ENCODE measurements around the gene THPO.
A peak's percentile ranks its signal among the peaks of the same experiment; 100 is the strongest.

The THPO gene

DNA sequence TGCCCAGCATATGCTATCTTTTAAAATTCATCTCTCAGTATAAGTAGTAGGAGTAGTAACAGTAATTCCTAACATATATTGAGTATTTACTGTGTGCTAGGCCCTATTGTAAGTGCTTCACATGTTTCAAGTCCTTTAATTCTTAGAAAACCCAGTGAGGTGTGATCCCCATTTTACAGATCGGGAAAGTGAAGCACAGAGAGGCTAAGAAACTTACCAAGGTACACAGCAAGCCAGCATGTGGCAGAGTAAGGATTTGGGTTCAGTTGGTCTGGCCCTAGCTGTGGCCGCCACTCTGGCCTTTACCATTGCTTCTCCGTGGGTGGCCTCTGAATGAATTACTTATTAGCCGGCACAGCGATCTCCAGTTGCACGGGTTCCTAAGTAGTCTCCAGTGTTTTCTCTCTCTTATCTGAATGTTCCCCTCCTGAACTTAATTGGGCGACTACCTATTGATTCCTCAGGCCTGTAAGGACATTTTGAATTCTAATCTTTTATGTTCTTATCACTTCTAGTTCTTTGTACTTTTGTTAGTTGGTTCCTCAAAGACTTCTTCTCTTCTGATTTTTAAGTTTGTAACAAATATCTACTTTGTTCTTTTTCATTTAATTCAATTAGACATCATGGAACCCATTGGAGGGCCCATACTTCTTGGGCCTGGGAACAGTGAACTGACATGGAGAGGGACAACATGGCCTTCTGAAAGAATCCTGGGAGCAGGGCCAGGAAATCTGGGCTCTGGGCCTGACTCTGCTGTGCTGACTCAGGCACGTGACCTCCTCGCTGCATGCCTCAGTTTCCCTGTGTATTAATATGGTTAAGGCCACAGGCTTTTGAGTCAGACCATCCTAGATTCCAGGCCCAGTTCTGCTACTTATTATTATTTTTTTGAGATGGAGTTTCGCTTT is 28.2 kb downstream of the THPO start:
- DNase-seq (ENCODE audit: low read depth) = no peak

DNA sequence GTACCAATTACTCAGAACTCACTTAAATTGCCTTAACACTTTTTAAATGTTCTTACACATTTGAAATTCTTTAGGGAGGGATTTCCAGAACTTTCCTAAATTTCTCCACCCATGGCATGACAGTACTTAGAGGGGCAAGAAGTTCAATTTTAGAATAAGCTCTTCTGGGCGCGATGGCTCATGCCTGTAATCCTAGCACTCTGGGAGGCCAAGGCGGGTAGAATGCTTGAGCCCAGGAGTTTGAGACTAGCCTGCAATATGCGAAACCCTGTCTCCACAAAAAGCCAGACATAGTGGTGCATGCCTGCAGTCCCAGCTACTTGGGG is 30.0 kb downstream of the THPO start:
- no peak for DNase-seq (ENCODE audit: low read depth)

DNA sequence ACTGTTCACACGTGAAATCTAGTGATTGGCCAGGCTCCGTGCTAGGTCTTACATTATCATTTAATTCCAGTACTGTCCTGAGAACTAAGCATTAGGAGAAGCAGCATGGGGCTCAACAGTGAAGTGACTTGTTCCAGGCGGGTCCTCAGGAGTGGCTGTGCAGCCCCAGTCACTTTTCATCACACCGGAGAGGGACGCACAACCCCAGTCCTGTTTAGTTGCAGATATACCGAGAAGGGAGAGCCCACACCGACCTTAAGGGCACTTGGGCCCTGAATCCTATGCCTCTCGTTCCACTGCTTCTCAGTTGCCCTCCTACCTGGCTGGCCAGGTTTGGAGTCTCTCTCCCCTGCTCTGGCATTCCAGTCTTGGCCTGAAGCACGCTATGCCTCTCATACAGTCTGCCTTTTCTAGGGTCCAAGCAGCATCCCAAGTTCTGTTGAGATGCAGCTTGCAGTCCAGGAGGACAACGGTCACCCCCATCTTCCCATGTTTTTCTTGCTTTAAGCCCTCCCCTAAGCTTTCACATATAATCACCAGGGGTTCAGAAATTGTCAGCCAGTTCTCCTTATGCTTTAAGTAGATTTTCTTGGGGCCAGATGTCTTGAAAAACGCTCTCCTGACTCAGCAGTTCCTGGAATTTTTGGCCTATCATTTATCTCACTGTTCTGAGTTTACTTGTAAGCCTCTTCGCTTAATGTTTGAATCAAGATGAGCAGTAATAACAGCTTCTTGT is 30.5 kb downstream of the THPO start:
- DNase-seq (ENCODE audit: low read depth) = no peak

DNA sequence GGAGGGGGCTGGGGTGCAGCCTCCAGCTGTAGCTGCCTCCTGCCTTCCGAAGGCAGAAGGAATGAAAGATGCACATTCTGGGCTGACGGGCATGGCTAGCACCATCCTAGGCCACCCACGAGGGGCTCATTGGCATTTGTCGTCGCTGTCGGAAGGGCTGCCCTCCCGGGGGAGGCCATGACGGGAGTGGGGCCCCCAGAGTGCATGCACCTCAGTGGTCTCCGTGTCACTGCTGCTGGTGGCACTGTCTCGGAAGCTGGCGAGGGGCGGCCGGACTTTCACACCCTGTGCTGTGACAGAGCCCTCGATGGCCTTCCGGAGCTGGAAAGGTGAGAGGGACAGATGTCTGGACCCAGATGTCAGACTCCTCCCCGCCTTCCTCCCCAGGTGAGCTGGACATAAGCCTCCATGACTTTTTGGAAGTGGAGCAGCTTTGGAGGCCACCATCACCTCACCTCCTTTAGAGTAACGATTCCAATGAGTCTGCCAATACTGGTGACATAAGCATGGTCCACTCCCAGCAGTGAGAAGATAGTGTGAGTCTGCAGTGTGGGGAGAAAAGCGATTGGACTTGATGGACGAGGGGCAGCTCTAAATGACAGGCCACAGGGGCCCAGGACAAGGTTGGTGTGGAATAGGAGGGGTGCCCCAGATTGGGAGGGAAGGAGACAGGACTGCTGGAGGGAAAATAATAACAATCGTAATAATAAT is 31.4 kb downstream of the THPO start:
- no peak for DNase-seq (ENCODE audit: low read depth)

DNA sequence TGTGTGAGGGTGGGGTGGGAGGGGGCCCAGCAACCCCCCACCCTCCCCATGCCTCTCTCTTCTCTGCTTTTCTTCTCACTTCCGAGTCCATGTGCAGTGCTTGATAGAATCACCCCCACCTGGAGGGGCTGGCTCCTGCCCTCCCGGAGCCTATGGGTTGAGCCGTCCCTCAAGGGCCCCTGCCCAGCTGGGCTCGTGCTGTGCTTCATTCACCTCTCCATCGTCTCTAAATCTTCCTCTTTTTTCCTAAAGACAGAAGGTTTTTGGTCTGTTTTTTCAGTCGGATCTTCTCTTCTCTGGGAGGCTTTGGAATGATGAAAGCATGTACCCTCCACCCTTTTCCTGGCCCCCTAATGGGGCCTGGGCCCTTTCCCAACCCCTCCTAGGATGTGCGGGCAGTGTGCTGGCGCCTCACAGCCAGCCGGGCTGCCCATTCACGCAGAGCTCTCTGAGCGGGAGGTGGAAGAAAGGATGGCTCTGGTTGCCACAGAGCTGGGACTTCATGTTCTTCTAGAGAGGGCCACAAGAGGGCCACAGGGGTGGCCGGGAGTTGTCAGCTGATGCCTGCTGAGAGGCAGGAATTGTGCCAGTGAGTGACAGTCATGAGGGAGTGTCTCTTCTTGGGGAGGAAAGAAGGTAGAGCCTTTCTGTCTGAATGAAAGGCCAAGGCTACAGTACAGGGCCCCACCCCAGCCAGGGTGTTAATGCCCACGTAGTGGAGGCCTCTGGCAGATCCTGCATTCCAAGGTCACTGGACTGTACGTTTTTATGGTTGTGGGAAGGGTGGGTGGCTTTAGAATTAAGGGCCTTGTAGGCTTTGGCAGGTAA is 32.5 kb downstream of the THPO start:
- DNase-seq (ENCODE audit: low read depth) = peak; percentile 79

DNA sequence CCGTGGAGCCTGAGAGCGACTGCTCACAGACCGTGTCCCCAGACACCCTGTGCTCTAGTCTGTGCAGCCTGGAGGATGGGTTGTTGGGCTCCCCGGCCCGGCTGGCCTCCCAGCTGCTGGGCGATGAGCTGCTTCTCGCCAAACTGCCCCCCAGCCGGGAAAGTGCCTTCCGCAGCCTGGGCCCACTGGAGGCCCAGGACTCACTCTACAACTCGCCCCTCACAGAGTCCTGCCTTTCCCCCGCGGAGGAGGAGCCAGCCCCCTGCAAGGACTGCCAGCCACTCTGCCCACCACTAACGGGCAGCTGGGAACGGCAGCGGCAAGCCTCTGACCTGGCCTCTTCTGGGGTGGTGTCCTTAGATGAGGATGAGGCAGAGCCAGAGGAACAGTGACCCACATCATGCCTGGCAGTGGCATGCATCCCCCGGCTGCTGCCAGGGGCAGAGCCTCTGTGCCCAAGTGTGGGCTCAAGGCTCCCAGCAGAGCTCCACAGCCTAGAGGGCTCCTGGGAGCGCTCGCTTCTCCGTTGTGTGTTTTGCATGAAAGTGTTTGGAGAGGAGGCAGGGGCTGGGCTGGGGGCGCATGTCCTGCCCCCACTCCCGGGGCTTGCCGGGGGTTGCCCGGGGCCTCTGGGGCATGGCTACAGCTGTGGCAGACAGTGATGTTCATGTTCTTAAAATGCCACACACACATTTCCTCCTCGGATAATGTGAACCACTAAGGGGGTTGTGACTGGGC is 33.3 kb downstream of the THPO start:
- DNase-seq (ENCODE audit: low read depth) = no peak

DNA sequence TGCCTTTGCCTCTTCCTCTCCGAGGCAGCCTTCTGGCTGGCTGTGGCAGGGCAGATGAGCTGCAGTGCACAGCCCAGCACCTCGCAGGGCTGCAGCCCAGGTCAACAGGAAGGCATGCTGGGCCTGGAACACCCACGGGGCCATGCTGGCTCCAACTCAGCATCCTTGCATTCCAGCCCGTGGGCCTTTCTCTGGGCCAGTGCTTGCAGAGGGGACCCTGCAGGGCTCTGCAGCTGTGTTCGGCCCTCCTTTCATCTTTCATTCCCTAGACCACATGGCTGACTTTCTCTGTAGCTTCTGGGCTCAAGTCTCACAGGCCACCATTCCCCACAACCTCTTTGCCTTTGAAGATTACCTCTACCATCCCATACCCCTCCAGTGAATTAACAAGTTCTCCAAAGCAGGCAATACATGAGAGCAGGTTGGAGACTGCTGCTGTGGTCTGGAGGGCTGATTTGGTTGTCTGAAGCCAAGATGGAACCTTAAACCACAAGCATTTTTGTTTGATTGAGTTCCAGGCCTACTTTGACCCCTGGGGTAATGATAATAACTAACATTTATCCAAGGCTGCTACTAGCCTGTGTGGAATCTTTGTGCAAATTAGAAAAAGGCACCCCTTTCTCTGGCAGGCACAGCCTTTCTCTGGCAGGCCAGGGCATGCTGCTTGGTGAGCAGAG is 34.7 kb downstream of the THPO start:
- DNase-seq (ENCODE audit: low read depth) = no peak

DNA sequence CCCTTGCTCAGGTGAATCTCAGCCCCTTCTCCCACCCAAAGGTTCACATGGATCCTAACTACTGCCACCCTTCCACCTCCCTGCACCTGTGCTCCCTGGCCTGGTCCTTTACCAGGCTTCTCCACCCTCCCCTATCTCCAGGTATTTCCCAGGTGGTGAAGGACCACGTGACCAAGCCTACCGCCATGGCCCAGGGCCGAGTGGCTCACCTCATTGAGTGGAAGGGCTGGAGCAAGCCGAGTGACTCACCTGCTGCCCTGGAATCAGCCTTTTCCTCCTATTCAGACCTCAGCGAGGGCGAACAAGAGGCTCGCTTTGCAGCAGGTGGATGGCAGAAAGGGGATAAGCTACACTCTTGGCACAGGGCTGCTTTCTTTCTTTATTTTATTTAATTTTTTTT is 36.1 kb downstream of the THPO start:
- no peak for DNase-seq (ENCODE audit: low read depth)

DNA sequence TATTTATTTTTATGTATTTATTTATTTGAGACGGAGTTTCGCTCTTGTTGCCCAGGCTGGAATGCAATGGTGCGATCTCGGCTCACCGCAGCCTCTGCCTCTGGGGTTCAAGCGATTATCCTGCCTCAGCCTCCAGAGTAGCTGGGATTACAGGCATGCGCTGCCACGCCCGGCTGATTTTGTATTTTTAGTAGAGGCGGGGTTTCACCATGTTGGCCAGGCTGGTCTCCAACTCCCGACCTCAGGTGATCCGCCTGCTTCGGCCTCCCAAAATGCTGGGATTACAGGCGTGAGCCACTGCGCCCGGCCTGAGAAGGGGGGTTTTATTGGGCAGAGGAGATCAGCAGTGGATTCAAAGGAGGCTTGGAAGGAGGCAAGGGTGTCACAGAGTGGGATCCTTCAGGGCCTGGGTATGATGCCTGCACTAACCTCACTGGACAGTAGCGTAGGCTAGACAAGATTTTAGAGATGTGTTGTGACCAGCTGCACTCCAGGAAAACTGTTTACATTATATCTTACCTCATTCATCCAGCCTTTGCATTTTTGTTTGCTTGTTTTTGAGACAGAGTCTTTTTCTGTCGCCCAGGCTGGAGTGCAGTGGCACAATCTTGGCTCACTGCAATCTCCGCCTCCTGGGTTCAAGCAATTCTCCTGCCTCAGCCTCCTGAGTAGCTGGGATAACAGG is 38.4 kb downstream of the THPO start:
- peak; percentile 29 for DNase-seq (ENCODE audit: low read depth)

DNA sequence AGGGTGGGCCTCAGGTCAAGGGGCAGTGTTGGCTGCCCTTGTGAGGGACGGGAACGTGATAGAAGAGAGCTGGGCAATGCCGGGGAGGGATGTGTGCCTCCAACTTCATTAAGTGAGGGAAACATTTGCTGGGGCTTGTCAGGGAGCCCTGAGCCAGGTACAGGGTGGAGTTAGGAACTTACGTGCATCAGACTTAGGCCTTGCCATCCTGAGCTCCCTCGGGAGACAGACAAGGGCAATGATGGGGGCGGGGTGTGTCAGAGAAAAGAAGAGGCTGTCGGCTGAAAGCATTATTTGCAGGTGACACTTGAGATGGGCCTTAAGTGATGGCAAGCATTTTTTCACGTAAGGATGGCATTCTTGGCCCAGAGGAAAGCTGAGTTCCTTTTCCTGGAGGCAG is 39.0 kb downstream of the THPO start:
- DNase-seq (ENCODE audit: low read depth) = no peak

DNA sequence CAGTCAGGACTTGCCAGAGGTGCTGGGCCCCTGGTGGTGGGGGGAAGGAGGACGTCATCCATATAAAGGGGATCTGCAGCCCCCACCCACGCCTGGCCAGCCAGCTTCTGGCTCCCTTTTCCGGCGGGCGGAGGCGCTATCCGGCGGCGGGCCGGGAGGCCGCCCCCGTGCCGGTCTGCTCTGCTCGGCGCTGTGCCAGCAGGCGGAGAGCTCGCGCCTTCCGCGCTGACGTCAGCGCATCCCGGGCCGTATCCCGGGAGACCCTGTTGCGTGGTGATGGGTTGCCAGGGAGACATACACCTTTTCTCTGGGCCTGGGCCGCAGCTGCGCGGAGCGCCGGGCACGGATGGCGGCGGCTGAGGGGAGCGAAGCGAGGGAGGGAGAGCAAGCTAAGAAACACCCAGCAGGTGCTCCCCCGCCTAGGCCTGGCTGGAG is 39.5 kb downstream of the THPO start:
- DNase-seq (ENCODE audit: low read depth) = no peak

DNA sequence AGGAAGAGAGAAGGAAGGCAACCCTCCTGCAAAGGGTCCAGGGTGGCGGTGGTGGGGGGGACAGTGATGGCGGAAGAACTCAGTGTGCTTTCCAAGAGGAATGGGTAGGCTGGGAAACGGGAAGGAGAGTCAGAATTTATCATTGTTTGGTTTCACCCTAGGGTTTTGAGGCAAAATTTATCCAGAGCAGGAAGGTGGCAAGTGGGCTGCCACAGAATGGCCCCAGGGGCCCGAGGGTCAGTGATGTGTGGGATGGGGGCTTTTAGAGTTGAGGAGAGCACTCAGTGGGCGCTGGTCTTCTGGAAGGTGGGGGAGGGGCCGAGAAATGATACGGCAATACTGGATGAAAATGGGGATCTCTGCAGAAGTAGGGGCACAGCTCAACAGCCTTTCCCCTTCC is 40.0 kb downstream of the THPO start:
- no peak for DNase-seq (ENCODE audit: low read depth)

DNA sequence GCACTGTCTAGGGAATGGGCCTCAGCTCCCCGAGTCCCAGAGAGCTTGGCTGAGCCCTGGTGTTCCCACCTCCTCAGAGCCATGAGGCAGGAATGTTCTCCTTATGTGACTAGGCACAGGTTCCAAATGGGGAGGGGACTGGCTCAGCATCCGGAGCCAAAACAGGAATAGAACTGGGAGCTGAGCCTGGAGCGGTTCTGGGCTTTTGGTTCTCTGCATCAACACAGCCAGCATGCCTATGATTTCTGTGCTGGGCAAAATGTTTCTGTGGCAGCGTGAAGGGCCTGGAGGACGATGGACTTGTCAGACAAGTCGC is 40.6 kb downstream of the THPO start, which contains the start of gene FAM131A:
Gene FAM131A (plus strand): TSS at position 202 of the 316 bp plus-strand sequence. CDS start 31 bp downstream, at position 233.
- DNase-seq (ENCODE audit: low read depth) = no peak

DNA sequence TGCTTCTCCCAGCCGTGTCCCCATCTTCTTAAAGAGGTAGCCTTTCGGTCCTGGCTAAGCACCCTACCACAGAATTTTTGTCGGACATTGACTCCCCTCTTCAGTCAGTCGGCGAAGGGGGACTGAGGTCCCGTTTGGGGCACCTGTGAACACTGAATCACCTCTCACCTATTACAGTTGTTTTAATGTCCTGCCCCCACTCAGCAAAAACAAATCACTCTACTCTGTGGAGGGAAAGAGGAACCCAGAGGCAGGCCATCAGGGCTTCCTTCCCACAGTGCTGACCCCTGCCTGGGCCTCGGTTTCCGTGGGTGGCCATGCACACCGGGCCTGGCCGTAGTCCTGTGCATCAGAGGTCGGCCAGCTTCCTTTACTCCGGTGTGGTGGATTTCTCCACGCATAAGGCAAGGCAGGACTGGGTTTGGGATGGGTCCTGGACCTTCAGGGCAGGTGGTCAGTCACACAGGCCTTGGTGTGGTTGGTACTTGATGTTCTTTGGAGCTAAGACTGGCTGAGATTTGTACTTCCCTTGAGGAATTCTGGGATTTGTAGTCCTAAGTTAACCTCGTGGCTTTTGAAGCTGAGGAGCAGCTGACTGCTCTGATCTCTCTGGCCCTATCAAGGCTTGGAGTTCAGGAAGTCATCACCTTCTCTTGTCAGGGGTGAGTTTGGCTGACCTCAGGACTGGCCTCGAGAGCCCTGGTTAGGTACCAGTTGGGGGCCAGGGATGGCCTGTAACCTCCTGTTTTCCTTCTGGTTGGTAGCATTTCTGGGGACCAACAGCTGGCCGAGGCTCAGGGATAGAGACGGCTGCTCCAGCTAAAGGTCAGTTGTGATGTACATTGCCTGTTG is 41.2 kb downstream of the THPO start:
- peak; percentile 72 for DNase-seq (ENCODE audit: low read depth)

DNA sequence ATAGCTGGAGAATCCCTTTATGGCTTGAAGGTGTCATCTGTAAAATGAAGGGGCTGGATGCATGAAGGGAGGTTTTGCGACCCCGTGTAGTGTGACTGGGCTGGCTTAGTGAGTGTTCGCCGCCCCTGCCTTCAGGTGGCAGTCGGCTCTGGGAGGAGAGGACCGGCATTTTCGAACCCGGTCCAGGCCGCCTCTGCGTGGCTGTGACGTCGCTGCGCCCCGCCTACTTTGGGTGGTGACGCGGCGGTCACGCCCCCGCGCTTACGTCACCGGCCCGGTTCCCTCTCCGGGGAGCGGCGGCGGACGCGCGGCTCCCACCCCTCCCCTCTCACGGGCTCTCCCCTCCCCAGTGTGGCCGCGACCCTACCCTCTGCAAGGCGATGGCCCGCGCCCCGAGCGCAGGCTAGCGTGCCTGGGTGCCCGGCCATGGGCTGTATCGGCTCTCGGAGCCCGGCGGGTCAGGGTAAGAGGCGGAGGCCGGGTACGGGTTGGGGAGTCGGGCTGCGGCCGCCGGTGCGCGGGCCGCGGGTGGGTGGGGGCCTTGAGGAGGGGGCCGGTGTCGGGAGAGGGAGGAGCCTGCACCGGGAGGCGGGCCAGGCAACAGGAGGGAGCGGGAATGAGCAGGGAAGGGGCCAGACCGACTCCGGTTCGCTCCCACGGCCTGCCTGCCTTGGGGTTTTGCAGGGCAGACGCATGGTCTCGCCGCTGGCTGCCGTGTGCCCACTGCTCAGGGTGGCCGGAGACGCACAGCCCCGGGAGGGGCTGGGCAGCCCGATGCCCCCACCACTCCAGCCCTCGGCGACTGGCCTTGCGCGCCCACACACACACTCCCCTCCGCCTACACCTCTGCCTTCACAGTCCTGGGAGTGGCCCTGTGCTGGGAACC is 42.1 kb downstream of the THPO start:
- DNase-seq (ENCODE audit: low read depth) = peak; percentile 87

DNA sequence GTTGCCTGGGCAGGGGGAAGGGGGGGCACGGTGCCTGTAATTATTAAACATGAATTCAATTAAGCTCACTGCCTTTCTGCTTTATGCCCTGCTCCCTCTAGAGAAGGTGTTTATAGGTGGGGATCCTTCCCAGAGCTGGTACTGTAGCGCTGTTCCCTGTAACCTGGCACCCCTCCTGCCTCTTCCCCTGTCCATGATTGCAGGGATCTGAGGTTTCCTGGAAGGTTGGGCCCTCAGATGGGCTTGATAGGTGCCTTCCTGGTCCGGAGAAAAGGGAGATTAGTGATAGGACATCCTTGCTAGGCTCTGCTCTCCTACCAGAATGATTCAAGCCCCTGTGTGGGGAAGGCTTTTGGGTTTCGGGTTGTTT is 42.7 kb downstream of the THPO start:
- peak; percentile 43 for DNase-seq (ENCODE audit: low read depth)

DNA sequence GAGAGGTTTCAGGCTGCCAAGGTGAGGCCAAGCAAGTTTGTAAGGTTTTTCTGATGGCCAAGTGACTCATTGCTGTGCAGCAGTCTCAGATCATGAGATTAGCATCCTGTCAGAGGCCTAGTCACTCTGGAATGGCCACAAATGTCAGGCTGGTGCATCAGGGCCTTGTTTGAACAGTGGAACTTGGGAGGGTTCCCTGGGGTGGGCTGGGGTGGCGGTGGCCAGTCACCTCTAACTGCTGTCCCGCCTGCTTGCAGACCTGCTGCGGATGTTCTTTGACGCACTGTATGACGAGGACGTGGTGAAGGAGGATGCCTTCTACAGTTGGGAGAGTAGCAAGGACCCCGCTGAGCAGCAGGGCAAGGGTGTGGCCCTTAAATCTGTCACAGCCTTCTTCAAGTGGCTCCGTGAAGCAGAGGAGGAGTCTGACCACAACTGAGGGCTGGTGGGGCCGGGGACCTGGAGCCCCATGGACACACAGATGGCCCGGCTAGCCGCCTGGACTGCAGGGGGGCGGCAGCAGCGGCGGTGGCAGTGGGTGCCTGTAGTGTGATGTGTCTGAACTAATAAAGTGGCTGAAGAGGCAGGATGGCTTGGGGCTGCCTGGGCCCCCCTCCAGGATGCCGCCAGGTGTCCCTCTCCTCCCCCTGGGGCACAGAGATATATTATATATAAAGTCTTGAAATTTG is 43.4 kb downstream of the THPO start:
- peak; percentile 97 for DNase-seq (ENCODE audit: low read depth)

DNA sequence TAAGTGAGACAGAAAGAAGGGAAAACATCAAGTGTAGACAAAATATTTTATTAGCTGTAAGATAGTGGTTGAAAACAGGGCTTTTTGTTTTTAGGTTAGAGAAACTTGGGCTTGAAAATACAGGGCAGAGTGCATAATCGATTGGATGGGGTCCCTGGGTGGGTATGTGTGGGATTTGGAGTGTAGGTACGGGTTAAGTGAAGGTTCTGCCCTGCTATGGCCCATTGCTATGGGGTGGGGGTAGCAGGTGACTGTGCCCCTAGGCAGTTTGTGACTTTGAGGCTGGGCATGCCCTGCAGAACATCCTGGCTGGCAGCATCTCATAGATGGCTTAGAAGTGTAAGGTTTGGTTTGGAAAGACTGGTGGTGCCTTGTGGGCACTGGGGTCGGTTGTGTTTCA is 44.3 kb downstream of the THPO start:
- no peak for DNase-seq (ENCODE audit: low read depth)
